Posterior vena cava (tissue), 2 donors: Measurements from ENCODE around the gene RHBDL1. TPM values are rescaled to one million over a fixed set of nuclear protein-coding genes. Genes with fewer than 3 reads are reported as not detected.

Experiments used
- DNase-seq: peaks from one replicate; pipeline ENCODE4 v3.0.0-alpha.2; 2020; ENCODE audit warnings: low spot score
- intact Hi-C, 2 donors: fragments of 100-400 bp; cut with DNase I; formaldehyde crosslinking; loops; one replicate each; pipeline versions ENCODE4 v1.14.1 to v1.14.2; 2022 to 2023
- total RNA-seq, 2 donors: library from RNA; stranded (reverse); fragmentation: NEBNext Ultra II Directional; extraction: Animal tissue kit (Norgen Biotek cat#: 25700); gene quantifications; one replicate each; pipeline ENCODE4 v1.2.1, GENCODE V29; 2021
- donor health status: DM: yes; HTN: yes; CAD: no.
- donor health status: DM: yes; HTN: yes; CAD: no.

The RHBDL1 gene
- total RNA-seq, 2 donors from 2014 or later, result 0.71 to 0.79 TPM

DNA sequence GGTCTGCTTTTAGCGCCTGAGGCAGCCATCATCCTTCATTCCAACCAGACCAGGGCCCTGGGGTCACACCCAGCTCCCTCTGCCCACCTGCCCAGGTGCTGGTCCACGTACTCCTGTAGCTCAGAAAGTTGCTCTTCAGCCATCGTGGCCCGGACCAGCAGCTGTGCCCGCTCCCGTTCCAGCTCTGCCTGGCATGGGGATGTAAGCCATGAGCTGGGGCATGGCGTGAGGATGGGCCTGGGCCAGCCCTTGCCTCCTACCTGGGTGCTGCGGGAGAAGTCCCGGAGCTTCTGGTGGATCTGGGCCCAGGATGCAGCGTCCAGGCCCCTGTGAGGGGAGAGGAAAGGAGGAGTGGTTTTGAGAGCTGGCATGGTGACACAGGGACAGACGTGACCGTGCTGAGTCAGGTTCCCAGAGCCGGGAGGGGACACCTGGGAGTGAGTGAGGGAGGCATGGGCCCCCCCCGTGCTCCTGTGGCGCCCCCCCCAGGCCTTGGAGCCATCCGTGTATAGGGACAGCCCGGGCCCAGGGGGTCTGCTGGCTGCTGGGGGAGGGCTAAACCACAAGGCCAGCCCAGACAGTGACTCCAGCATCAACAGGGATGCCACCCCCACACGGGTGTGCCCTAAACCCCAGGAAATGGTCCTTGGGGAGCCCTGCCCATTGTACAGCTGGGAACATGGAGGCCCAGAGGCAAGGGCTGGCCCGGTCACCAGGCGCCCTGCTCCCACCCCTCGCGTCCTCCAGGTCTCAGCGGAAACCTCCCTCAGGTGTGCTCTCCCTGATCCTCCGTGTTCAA lies 47.6 kb downstream of the RHBDL1 start:
- DNase-seq, result no peak
- intact Hi-C loops, result no loop called here

DNA sequence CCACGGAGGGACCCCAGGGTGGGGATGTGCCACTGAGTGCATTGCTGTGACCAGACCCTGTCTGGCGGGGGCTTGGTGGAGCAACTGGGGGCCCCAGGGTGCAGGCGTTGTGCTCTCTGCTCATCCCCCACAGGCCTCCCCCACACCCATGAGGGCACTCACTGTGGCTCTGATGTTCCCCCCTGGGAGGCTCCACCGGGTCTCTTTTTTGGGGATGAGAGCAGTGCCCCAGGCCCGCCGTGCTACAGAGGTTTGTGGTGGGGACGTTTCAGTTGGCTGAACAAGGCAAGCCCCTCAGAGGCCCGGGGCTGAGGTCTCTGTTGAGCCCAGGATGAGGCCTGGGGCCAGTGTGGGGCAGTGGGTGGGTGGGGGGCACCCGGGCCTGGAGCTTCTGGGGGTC lies 48.2 kb downstream of the RHBDL1 start:
- intact Hi-C loops, result no loop called here
- DNase-seq, result no peak

GRCh38 chr16:724188-725040 lies 48.9 kb downstream of the RHBDL1 start:
- intact Hi-C loops, result no loop called here
- DNase-seq, result no peak

GRCh38 chr16:725041-725376 lies 49.5 kb downstream of the RHBDL1 start:
- no peak for DNase-seq
- intact Hi-C loops, result no loop called here

DNA sequence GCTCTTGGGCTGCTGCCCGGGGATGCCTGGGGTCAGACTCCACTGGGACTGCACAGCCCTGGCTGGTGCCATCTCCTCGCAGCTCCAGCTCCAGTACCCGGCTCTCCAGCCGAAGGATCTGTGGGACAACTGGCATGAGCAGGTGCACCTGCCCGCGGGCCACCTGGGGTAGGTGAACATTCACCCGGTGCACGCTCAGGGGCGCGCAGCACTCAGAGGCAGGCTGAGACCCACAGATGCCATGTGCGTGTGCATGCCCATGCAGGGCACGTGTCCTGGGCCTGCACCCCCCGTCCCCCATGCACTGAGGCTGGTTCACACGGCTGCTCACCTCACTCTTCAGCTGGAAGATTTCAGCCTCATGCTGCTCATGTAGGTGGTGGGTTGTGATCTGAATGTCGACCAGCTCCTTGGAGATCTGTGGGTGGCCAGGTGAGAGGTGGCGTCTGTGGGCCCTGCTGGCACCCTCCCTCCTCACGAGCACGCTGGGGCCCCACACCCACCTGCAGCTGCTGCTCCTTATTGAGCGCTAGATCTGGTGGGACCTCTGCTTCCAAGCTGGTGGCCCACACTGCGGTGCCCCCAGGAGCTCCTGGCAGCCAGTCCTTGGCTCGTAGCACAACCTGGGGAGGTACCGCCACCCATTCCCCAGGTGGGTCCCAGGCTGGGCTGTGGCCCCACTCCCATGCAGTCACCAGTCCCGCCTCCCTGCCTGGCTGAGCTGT lies 50.2 kb downstream of the RHBDL1 start:
- intact Hi-C loops, result no loop called here
- no peak for DNase-seq

DNA sequence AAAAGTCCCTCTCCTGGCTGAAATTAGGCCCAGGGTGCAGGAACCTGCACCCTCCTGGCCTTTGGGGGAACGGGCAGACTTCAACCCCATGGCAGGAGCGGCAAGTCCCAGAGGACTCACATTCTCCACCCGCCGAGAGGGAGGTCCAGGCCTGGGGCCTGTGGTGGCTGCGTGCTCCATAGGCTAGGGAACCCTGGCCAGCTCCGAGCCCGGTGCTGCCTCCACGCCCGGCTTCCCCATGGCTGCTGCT lies 50.6 kb downstream of the RHBDL1 start:
- intact Hi-C loops, result no loop called here
- no peak for DNase-seq

- DNase-seq, result no peak
- intact Hi-C loops, result no loop called here
Observed at GRCh38 chr16:726438-727290, 51.2 kb downstream of the RHBDL1 start, which contains the start of the genes CCDC78 and HAGHL. Gene CCDC78 (minus strand): TSS chr16:726443. CDS start chr16:726367, 76 bp downstream. Gene HAGHL (plus strand): TSS chr16:727106. CDS start chr16:727510, 404 bp downstream.

DNA sequence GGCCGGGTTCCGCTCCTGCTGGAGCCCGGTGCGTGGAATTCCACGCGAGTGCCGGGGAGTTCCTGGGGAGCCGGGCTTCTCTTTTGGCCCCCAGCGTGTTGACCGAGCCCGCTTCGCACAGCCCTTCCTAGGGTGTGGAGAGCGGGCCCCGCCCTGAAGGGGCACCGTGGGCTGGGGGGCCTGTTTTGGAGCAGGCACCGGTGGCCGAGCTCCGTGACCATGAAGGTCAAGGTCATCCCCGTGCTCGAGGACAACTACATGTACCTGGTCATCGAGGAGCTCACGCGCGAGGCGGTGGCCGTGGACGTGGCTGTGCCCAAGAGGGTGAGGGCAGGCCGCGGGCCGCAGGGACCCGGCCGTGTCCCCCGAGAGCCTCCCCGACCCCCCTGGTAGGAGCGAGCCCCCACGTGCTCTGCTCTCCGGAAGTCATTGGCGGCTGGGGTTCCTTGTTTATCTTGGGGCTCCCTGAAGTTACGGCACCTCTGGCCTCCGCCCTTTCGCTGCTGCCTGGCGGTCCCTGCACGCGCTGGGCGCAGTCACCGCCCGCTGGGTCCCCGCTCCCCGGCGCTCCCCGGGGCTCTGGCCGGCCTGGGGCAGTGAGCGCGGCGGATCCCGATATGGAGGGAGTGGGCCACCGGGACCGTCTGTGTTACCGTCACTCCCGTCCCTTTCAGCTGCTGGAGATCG lies 52.0 kb downstream of the RHBDL1 start:
- intact Hi-C loops, result no loop called here
- DNase-seq, result no peak

Other genes starting within 250 kb of the RHBDL1 start
- gene CAPN15, start 148.0 kb upstream of the RHBDL1 start, total RNA-seq, result 10 to 100 TPM; 23.3 to 26.6 TPM
- gene PRR35, start 115.3 kb upstream of the RHBDL1 start, total RNA-seq, result not detected
- gene NHLRC4, start 108.7 kb upstream of the RHBDL1 start, total RNA-seq, result under 1 TPM; 0.38 to 0.65 TPM
- 10 to 100 TPM; 22.1 to 25.4 TPM for gene PIGQ, start 105.7 kb upstream of the RHBDL1 start, total RNA-seq
- 10 to 100 TPM; 13.0 to 13.6 TPM for gene RAB40C, start 85.6 kb upstream of the RHBDL1 start, total RNA-seq
- under 1 TPM; 0.14 TPM for gene WFIKKN1, start 44.7 kb upstream of the RHBDL1 start, total RNA-seq
- 10 to 100 TPM; 43.3 to 63.2 TPM for gene METTL26, start 39.4 kb upstream of the RHBDL1 start, total RNA-seq
- 10 to 100 TPM; 19.0 to 21.5 TPM for gene MCRIP2, start 33.8 kb upstream of the RHBDL1 start, total RNA-seq
- 10 to 100 TPM; 13.4 to 14.9 TPM for gene WDR90, start 26.3 kb upstream of the RHBDL1 start, total RNA-seq
- gene RHOT2, start 7.5 kb upstream of the RHBDL1 start, total RNA-seq, result 10 to 100 TPM; 57.5 to 65.1 TPM
- gene STUB1, start 4.7 kb downstream of the RHBDL1 start, total RNA-seq, result 10 to 100 TPM; 73.3 to 79.7 TPM
- 10 to 100 TPM; 49.8 to 58.9 TPM for gene JMJD8, start 8.7 kb downstream of the RHBDL1 start, total RNA-seq
- 1 to 10 TPM; 7.4 to 7.5 TPM for gene WDR24, start 14.7 kb downstream of the RHBDL1 start, total RNA-seq
- gene FBXL16, start 30.1 kb downstream of the RHBDL1 start, total RNA-seq, result not detected
- gene METRN, start 39.4 kb downstream of the RHBDL1 start, total RNA-seq, result 10 to 100 TPM; 21.6 to 24.9 TPM
- 10 to 100 TPM; 20.0 to 25.5 TPM for gene ANTKMT, start 45.5 kb downstream of the RHBDL1 start, total RNA-seq
- 1 to 10 TPM in 1 of 2 donors, under 1 TPM in 1; 0.52 to 1.0 TPM for gene CCDC78, start 50.8 kb downstream of the RHBDL1 start, total RNA-seq
- gene HAGHL, start 51.4 kb downstream of the RHBDL1 start, total RNA-seq, result 1 to 10 TPM; 3.6 to 4.1 TPM
- gene CIAO3, start 65.3 kb downstream of the RHBDL1 start, total RNA-seq, result 10 to 100 TPM; 18.2 to 18.6 TPM
- gene MSLN, start 85.1 kb downstream of the RHBDL1 start, total RNA-seq, result under 1 TPM; 0.29 to 0.37 TPM
- gene RPUSD1, start 112.7 kb downstream of the RHBDL1 start, total RNA-seq, result 10 to 100 TPM in 1 of 2 donors, 1 to 10 TPM in 1; 8.8 to 11.4 TPM
- 1 to 10 TPM; 7.7 TPM for gene CHTF18, start 112.9 kb downstream of the RHBDL1 start, total RNA-seq
- gene GNG13, start 125.1 kb downstream of the RHBDL1 start, total RNA-seq, result not detected